Measurements from ENCODE around the gene DSC3.

The DSC3 gene

DNA sequence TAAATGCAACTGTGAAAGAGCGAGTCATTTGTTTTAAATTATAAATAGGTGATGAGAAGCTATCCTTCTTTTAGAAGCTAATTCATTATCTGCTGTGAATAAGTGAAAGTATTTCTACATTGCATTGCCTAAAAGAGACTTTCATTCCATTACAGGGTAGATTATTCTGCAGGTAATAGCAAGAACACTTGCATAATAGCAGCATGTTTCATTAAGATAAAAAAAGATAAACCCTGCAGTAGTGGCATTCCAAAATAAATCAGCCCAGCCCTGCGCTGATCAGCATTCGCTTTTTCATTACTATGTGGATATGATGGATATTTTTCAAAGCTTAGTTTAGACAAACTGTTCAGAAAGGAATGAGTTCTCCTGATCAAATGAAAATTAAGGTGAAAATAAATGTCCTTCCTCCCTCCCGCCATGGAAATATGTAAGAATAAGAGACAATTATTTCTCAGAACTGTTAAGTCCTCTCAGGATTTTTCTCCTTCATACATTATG is 72.8 kb downstream of the DSC3 start:
- DNase-seq = no peak

- no peak for DNase-seq
Measured at GRCh38 chr18:30967701-30968100, 74.8 kb downstream of the DSC3 start.

DNA sequence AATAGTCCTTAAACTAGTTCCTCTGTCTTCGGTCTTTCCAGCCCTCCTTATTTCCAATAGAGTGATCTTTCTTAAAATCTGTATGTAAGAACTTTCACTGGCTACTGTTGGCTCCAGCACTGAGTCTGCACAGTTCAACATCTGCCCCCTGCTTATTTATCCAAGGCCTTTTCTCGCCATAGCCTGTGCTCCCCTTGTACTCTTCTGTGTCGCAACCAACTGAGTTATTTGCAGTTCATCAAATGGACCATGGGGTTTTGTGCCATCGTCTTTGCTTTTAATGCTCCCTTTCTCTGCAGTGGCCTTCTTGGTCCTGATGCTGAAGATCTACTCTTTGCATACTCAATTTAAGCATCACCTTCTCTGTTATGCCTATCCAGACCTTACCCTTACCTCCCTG is 77.3 kb downstream of the DSC3 start:
- DNase-seq = no peak

DNA sequence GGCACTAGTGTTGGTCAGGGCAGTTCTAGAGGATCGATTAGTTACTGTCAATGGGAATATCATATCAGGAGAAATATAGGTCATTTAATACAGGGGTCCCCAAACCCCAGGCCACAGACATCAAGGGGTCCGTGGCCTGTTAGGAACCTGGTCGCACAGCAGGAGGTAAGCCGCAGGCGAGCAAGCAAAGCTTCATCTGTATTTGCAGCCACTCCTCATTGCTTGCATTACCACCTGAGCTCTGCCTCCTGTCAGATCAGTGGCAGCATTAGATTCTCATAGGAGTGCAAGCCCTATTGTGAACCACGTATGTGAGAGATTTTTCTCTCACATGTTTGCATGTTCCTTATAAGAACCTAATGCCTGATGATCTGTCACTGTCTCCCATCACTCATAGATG is 81.9 kb downstream of the DSC3 start:
- DNase-seq = no peak

- no peak for DNase-seq
Measured at GRCh38 chr18:30957066-30957465, 85.5 kb downstream of the DSC3 start.

DNA sequence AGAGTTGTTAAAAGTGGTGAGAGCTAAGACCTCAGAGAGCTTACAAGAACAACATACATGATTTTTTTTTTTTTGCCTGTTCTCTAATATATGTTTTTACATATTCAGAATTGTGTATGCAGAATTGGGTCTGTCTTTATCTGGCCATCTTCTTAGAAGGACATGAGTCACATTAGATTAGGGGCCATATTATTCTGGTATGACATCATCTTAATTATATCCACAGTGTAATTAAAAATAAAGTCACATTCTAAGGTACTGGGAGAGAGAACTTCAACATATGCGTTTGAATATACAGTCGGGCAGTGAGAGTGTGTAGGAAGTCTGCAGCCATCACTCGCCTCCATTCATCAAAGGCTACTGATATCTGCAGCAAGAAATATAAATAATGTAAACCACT is 88.3 kb downstream of the DSC3 start:
- DNase-seq = no peak

GRCh38 chr18:30945761-30946160 is 96.8 kb downstream of the DSC3 start:
- no peak for DNase-seq

DNA sequence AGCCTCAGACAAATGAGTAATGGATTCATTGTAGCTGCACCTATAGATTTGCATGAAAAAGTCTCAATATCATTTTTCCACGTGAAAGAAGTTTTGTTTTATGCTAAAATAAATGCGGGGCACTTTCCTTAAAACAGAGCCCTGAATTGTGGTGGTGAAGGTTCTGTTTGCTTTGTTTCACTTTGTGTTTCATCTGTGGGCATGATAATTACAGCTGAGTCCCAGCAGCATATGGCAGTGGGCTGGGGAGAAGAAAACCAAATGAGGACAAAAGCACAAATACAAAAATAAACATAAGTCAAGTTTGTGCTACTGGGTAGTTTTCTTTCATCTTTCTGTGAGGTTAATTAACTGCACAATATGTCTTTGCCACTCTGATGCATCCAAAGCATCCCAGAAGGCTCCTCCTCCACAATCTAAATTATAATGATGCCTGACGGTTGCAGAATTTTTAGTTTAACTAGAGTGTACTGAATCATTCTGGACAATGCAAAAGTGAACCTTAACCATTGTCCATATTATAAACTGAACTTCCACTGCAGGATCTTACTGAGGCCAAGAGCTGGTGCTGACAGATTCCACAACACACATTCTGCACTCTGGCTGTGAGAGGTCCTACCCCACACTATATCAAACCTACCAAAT is 97.6 kb downstream of the DSC3 start:
- DNase-seq = no peak

GRCh38 chr18:30940952-30941539 is 101.5 kb downstream of the DSC3 start:
- no peak for DNase-seq

Data from NCI-H510A treated with DMSO at 0.1 percent for 48 hours (cell line).